ENCODE data around the gene PCBP3.

- TF ChIP-seq POLR2A (IDR thresholded peaks at IDR 0.05; ENCODE audit: low read depth, low read length) (no peak), POLR2AphosphoS5 (IDR thresholded peaks at IDR 0.05; ENCODE audit: low read depth, low read length) (no peak)
These were observed 261.7 kb downstream of the PCBP3 start for GRCh38 chr21:45905196-45905595.
